ENCODE data around the gene CYB561A3.

DNA sequence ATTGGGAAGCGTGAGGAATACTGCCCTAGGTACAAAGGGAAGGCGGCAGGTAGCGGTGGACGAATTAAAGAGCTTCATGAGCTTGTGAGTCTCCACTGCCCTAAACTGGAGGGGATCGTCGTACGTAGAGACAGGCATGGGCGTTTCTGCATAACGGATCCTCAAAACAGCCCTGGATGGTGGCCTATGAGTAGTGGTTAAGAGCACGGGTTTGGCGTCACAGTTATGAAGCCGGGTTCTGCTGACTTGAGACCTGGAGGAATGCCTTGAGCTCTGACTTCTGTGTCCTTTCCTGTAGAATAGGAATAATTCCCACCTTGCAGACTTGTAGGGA, 827 bp upstream of the CYB561A3 start:
- no peak for TF ChIP-seq POLR2A (IDR thresholded peaks at IDR 0.05)
- TF ChIP-seq CTCF (IDR thresholded peaks at IDR 0.05): no peak

Measured in Peyer's patch (tissue), 4 donors.